Measurements from ENCODE around the gene BCAS1.

GRCh38 chr20:54093423-54094267 is 23.3 kb upstream of the BCAS1 start:
- TF ChIP-seq GABPA (IDR thresholded peaks at IDR 0.05; ENCODE audit: low read depth), result no peak
- no peak for TF ChIP-seq CTCF (IDR thresholded peaks at IDR 0.05; ENCODE audit: insufficient read depth, low read length)
